Vagina (tissue), 2 donors: ENCODE data around the gene GGTLC2.
"Not testable (repeated sequence)": the region's sequence is repeated elsewhere in the genome, so short reads cannot be mapped to it uniquely, and the experiment has no call there.

Source experiments
- POLR2A ChIP-seq, 2 donors: fragments of 450-650 bp; IDR thresholded peaks; one replicate each; pipeline ENCODE4 v1.6.1; 2017; ENCODE audit warnings: antibody characterized with exemption in 2 of 2, mild to moderate bottlenecking in 2 of 2, moderate library complexity in 2 of 2
- TF ChIP-seq, protein P1 (sequence below), 3 experiments: fragments of 450-650 bp in 2 of 3; fragments of 200-600 bp in 1 of 3; sonication (generic) in 1 of 3; IDR thresholded peaks; one replicate each; pipeline ENCODE4 v1.5.1; 2017 to 2019; ENCODE audit warnings: antibody characterized with exemption in 3 of 3, mild to moderate bottlenecking in 2 of 3, moderate library complexity in 2 of 3

DNA sequence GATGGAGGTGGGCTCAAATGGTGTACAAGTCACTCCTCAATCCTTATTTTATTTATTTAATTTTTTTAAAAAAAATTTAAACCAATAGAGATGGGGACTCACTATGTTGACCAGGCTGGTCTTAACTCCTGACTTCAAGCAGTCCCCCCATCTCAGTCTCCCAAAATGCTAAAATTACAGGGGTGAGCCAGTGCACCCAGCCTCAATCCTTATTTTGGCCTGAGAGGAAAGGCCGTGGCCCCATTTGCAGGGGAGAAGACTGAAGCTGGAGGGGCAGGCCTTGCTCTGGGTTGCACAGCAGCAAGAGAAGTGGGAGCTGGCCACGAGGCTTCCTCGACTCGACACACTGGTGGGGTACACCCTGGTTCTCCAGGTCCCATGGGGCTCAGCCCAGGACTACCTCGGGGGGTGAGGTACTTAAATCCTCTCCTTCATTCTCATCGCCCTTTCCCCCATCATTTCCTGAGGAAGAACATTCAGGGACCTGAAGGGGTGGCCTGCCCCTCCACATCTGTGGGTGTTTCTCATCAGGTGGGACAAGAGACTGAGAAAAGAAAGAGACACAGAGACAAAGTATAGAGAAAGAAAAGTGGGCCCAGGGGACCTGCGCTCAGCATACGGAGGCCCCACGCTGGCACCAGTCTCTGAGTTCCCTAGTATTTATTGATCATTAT is 4.6 kb downstream of the GGTLC2 start:
- TF ChIP-seq, protein P1, sequence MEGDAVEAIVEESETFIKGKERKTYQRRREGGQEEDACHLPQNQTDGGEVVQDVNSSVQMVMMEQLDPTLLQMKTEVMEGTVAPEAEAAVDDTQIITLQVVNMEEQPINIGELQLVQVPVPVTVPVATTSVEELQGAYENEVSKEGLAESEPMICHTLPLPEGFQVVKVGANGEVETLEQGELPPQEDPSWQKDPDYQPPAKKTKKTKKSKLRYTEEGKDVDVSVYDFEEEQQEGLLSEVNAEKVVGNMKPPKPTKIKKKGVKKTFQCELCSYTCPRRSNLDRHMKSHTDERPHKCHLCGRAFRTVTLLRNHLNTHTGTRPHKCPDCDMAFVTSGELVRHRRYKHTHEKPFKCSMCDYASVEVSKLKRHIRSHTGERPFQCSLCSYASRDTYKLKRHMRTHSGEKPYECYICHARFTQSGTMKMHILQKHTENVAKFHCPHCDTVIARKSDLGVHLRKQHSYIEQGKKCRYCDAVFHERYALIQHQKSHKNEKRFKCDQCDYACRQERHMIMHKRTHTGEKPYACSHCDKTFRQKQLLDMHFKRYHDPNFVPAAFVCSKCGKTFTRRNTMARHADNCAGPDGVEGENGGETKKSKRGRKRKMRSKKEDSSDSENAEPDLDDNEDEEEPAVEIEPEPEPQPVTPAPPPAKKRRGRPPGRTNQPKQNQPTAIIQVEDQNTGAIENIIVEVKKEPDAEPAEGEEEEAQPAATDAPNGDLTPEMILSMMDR (IDR thresholded peaks at IDR 0.05): not testable (repeated sequence)
- TF ChIP-seq POLR2A (IDR thresholded peaks at IDR 0.05): not testable (repeated sequence)
